Spleen (tissue), 7 donors: ENCODE data around the gene BCL2.

Experiments
- POLR2A ChIP-seq, 3 donors: fragments of 450-650 bp; IDR thresholded peaks; one replicate each; pipeline ENCODE4 v1.5.1; 2017; ENCODE audit warnings: antibody characterized with exemption in 3 of 3, mild to moderate bottlenecking in 1 of 3
- POLR2AphosphoS5 ChIP-seq, 3 donors: sonication (generic); formaldehyde crosslinking; IDR thresholded peaks; one replicate each; pipeline ENCODE4 v1.5.1; 2017; ENCODE audit warnings: antibody characterized with exemption in 3 of 3
- TF ChIP-seq, protein P1 (sequence below), 11 experiments: fragments of 200-600 bp in 7 of 11; fragments of 450-650 bp in 4 of 11; sonication (generic) in 4 of 11; IDR thresholded peaks in 8 of 11; conservative IDR thresholded peaks in 3 of 11; 1 replicate in 7 of 11; 2 replicates in 4 of 11; pipeline versions ENCODE4 v1.4.0 to v1.8.0; 2016 to 2021; ENCODE audit warnings: antibody characterized with exemption in 11 of 11, inconsistent platforms in 4 of 11, mild to moderate bottlenecking in 1 of 11
- donor health status: DM: no; HTN: no; CAD: no; lungs with moderate emphysema.
- donor health status: DM: no; HTN: no; CAD: no.
- donor health status: DM: no; HTN: no; CAD: no.

DNA sequence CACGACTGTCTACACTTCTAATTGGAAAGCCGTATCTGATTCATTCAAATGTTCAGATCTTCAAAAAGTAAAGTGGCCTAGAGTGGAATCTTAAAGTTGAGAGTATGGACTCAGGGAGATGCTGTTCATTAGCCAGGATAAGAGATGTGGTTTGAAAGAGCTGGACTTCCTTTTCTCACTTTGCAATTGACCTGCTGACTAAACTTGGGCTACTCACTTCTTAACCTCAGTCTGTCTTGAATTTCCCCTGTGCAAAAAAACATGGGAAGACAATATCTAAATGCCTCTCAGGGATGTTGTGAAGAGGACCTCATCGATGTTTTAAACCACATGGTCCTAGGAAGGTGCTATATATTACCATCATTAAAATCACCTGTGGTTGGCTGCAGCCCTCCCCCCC is 64.1 kb downstream of the BCL2 start:
- TF ChIP-seq, protein P1, sequence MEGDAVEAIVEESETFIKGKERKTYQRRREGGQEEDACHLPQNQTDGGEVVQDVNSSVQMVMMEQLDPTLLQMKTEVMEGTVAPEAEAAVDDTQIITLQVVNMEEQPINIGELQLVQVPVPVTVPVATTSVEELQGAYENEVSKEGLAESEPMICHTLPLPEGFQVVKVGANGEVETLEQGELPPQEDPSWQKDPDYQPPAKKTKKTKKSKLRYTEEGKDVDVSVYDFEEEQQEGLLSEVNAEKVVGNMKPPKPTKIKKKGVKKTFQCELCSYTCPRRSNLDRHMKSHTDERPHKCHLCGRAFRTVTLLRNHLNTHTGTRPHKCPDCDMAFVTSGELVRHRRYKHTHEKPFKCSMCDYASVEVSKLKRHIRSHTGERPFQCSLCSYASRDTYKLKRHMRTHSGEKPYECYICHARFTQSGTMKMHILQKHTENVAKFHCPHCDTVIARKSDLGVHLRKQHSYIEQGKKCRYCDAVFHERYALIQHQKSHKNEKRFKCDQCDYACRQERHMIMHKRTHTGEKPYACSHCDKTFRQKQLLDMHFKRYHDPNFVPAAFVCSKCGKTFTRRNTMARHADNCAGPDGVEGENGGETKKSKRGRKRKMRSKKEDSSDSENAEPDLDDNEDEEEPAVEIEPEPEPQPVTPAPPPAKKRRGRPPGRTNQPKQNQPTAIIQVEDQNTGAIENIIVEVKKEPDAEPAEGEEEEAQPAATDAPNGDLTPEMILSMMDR (IDR thresholded peaks at IDR 0.05 in 8 of 11, conservative IDR thresholded peaks at IDR 0.05 in 3 of 11): no peak
- TF ChIP-seq POLR2A (IDR thresholded peaks at IDR 0.05) (no peak), POLR2AphosphoS5 (IDR thresholded peaks at IDR 0.05) (no peak)
